ENCODE measurements around the gene FMN1. TPM values are rescaled to one million over a fixed set of nuclear protein-coding genes. Genes with fewer than 3 reads are reported as not detected.

The FMN1 gene
- total and polyA plus RNA-seq, 10 donors = 0.43 to 42.1 (median 8.6) TPM

DNA sequence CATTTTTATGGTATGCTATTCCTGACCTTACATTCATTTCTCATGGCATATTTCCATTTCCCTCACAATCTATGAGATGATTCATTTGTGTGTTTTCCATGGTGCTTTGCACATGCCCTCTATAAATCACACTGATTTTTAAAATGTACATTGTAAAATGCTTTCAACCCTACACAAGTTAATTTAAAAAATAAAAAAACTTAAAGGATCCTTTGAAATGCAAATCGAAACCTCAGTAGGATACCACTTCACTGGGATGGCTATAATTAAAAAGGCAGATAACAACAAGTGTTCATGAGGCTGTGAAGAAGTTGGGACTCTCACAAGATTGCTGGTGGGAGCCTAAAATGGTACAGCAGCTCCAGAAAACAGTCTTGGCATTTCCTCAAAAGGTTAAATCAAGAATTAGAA, 83.5 kb downstream of the FMN1 start:
- H3K4me3 ChIP-seq = no peak overlapping the region
- peaks cover 0 to 4% (median 0%) of the 10 kb centered on the region in 7 donors for H3K27me3 ChIP-seq (replicated peaks in 1 of 7)
- H3K9me3 ChIP-seq = no peaks in the 10 kb centered on the region
- no peak for DNase-seq
- H3K27ac ChIP-seq = no peak overlapping the region
- TF ChIP-seq POLR2A (IDR thresholded peaks at IDR 0.05) = no peak
- TF ChIP-seq, protein P1, sequence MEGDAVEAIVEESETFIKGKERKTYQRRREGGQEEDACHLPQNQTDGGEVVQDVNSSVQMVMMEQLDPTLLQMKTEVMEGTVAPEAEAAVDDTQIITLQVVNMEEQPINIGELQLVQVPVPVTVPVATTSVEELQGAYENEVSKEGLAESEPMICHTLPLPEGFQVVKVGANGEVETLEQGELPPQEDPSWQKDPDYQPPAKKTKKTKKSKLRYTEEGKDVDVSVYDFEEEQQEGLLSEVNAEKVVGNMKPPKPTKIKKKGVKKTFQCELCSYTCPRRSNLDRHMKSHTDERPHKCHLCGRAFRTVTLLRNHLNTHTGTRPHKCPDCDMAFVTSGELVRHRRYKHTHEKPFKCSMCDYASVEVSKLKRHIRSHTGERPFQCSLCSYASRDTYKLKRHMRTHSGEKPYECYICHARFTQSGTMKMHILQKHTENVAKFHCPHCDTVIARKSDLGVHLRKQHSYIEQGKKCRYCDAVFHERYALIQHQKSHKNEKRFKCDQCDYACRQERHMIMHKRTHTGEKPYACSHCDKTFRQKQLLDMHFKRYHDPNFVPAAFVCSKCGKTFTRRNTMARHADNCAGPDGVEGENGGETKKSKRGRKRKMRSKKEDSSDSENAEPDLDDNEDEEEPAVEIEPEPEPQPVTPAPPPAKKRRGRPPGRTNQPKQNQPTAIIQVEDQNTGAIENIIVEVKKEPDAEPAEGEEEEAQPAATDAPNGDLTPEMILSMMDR (IDR thresholded peaks at IDR 0.05 in 8 of 11, conservative IDR thresholded peaks at IDR 0.05 in 3 of 11) = no peak
- TF ChIP-seq POLR2AphosphoS5 (IDR thresholded peaks at IDR 0.05) = no peak
- 31 to 66% (median 59%) methylated on average over 1 of the region's 1 CpG for WGBS, 5 donors
- H3K36me3 ChIP-seq = no peaks in the 10 kb centered on the region
- intact Hi-C loops (cut with DNase I; ENCODE audit: low total_unique reads) = no loop called here
- no peaks in the 10 kb centered on the region for H3K4me1 ChIP-seq

DNA sequence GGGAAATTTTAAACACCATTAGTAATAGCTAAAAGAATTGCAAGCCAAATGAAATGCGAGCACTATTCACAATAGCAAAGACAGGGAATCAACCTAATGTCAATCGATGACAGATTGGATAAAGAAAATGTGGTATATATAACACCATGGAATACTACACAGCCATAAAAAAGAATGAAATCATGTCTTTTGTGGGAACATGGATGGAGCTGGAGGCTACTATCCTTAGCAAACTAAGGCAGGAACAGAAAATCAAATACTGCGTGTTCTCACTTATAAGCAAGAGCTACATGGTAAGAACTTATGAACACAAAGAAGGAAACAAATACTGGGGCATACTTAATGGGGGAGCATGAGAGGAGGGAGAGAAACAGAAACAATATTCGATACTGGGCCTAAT, 85.2 kb downstream of the FMN1 start:
- H3K4me3 ChIP-seq = no peak overlapping the region
- 92 to 96% (median 94%) methylated on average over 4 of the region's 4 CpGs for WGBS, 5 donors
- no peak overlapping the region for H3K27ac ChIP-seq
- DNase-seq = no peak
- TF ChIP-seq POLR2A (IDR thresholded peaks at IDR 0.05) (no peak), POLR2AphosphoS5 (IDR thresholded peaks at IDR 0.05) (no peak)
- TF ChIP-seq, protein P1 (IDR thresholded peaks at IDR 0.05 in 8 of 11, conservative IDR thresholded peaks at IDR 0.05 in 3 of 11) = no peak
- H3K4me1 ChIP-seq = peaks cover 0 to under 1% (median 0%) of the 10 kb centered on the region in 6 donors
- H3K9me3 ChIP-seq = no peaks in the 10 kb centered on the region
- intact Hi-C loops (cut with DNase I; ENCODE audit: low total_unique reads) = no loop called here
- no peaks in the 10 kb centered on the region for H3K36me3 ChIP-seq
- peaks cover 0 to 4% (median 0%) of the 10 kb centered on the region in 7 donors for H3K27me3 ChIP-seq (replicated peaks in 1 of 7)

DNA sequence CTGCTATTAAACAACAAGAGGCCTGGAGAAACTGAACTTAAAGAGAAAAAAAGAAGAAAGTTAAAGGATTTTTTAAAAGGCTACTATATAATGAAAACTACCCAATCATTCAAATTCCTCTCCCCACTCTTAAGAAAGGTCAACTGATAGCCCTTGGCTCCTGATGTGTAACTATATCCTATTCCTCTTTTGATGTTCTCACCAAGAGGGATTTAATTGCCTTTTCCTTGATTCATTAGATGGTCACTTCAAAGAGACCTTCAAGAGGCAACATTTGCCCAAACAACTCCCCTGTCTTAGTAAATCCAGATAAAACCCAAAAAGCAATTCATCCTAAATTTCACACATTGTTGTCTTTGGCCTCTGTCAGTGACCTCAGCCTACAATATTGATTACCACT, 86.0 kb downstream of the FMN1 start:
- TF ChIP-seq POLR2A (IDR thresholded peaks at IDR 0.05) (no peak), POLR2AphosphoS5 (IDR thresholded peaks at IDR 0.05) (no peak)
- TF ChIP-seq, protein P1 (IDR thresholded peaks at IDR 0.05 in 8 of 11, conservative IDR thresholded peaks at IDR 0.05 in 3 of 11) = no peak
- Histone ChIP-seq H3K9me3 (no peaks in the 10 kb centered on the region), H3K27me3 (replicated peaks in 1 of 7) (no peaks in the 10 kb centered on the region), H3K4me1 (peaks cover 0 to 8% (median 0%) of the 10 kb centered on the region in 6 donors), H3K36me3 (no peaks in the 10 kb centered on the region), H3K27ac (no peak overlapping the region), H3K4me3 (no peak overlapping the region)
- DNase-seq = no peak
- intact Hi-C loops (cut with DNase I; ENCODE audit: low total_unique reads) = no loop called here

DNA sequence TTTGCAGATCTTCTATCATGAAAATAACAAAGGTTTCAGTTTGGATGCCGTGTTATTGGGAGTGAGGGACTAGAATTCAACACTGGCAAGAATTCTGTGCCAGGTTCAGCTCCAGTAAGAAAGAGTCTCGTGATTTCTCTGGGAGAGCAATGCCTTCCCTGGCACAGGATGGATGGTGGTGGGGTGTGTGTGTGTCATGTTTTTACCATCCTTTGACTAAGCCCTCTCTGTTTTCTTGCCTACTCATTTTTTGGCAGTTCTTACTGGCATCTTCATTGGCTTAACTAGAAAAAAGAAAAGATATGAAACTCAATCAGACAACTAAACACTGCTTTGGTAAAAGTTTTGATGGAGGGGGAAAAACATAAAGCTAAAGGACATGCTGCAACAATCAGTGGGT, 86.6 kb downstream of the FMN1 start:
- H3K4me3 ChIP-seq = no peak overlapping the region
- no peaks in the 10 kb centered on the region for H3K27me3 ChIP-seq (replicated peaks in 1 of 7)
- 72 to 91% (median 76%) methylated on average over 2 of the region's 2 CpGs for WGBS, 5 donors
- intact Hi-C loops (cut with DNase I; ENCODE audit: low total_unique reads) = no loop called here
- no peak for TF ChIP-seq POLR2AphosphoS5 (IDR thresholded peaks at IDR 0.05)
- TF ChIP-seq, protein P1 (IDR thresholded peaks at IDR 0.05 in 8 of 11, conservative IDR thresholded peaks at IDR 0.05 in 3 of 11) = no peak
- no peak for TF ChIP-seq POLR2A (IDR thresholded peaks at IDR 0.05)
- H3K9me3 ChIP-seq = no peaks in the 10 kb centered on the region
- no peaks in the 10 kb centered on the region for H3K36me3 ChIP-seq
- peaks cover 0 to 8% (median 0%) of the 10 kb centered on the region in 6 donors for H3K4me1 ChIP-seq
- no peak overlapping the region for H3K27ac ChIP-seq
- DNase-seq = no peak
